ENCODE results near the gene GRIK5. TPM values are rescaled to one million over a fixed set of nuclear protein-coding genes. Genes with fewer than 3 reads are reported as not detected.

Gene GRIK5
- total and polyA plus RNA-seq, 4 donors: 0.26 to 1.6 (median 0.55) TPM

DNA sequence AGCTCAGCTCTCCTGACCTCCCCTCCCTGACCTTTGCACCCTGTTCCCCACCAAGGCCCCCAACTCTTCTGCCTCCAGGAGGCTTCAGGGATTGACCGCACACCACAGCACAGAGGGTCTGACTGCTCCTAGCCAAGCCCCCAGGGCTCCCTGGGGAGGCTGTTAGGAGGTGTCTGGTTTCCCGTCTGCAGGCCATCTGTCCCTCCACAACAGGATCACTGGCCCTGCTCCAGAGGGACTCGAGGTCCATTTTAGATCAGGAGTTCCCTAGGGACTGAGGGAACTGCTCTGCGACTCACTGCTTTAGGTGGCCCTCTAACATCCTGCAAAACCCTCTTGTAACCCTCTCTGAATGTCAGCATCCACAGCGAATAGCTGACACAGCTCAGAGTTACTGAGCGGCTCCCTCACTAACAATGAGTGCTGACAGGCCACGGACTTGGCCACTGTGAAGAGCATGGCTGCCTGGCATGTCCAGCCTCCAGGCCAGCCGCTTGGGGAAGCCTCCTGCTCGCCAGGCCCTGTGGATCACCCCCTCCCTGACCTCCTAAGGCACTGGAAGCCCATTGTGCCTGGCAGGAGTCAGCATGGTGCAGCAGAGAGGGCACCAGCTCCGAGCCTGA is 17.7 kb downstream of the GRIK5 start:
- WGBS, 2 donors: 72 to 83% methylated on average over 10 of the region's 10 CpGs
- Histone ChIP-seq H3K9me3 (ENCODE audit: control insufficient read depth in 4 of 4, insufficient read depth in 3 of 4, low read length in 3 of 4) (no peaks in the 10 kb centered on the region), H3K9ac (ENCODE audit: insufficient read depth in 1 of 2, low read length in 2 of 2) (no peak overlapping the region), H3K27ac (ENCODE audit: low read depth in 1 of 2, low read length in 1 of 2) (no peak overlapping the region), H3K4me3 (no peak overlapping the region), H3K27me3 (ENCODE audit: control insufficient read depth in 3 of 3, insufficient read depth in 3 of 3, low read length in 2 of 3) (no peaks in the 10 kb centered on the region), H3K36me3 (ENCODE audit: control insufficient read depth in 4 of 4, insufficient read depth in 4 of 4, low read length in 4 of 4) (no peaks in the 10 kb centered on the region), H3K4me1 (ENCODE audit: control insufficient read depth in 5 of 5, insufficient read depth in 5 of 5, low read length in 5 of 5) (no peaks in the 10 kb centered on the region)
- DNase-seq (no peak), ATAC-seq (ENCODE audit: insufficient read depth, low FRiP score) (no peak)
- TF ChIP-seq, protein P1, sequence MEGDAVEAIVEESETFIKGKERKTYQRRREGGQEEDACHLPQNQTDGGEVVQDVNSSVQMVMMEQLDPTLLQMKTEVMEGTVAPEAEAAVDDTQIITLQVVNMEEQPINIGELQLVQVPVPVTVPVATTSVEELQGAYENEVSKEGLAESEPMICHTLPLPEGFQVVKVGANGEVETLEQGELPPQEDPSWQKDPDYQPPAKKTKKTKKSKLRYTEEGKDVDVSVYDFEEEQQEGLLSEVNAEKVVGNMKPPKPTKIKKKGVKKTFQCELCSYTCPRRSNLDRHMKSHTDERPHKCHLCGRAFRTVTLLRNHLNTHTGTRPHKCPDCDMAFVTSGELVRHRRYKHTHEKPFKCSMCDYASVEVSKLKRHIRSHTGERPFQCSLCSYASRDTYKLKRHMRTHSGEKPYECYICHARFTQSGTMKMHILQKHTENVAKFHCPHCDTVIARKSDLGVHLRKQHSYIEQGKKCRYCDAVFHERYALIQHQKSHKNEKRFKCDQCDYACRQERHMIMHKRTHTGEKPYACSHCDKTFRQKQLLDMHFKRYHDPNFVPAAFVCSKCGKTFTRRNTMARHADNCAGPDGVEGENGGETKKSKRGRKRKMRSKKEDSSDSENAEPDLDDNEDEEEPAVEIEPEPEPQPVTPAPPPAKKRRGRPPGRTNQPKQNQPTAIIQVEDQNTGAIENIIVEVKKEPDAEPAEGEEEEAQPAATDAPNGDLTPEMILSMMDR (IDR thresholded peaks at IDR 0.05; ENCODE audit: control extremely low read depth, extremely low read depth): no peak

DNA sequence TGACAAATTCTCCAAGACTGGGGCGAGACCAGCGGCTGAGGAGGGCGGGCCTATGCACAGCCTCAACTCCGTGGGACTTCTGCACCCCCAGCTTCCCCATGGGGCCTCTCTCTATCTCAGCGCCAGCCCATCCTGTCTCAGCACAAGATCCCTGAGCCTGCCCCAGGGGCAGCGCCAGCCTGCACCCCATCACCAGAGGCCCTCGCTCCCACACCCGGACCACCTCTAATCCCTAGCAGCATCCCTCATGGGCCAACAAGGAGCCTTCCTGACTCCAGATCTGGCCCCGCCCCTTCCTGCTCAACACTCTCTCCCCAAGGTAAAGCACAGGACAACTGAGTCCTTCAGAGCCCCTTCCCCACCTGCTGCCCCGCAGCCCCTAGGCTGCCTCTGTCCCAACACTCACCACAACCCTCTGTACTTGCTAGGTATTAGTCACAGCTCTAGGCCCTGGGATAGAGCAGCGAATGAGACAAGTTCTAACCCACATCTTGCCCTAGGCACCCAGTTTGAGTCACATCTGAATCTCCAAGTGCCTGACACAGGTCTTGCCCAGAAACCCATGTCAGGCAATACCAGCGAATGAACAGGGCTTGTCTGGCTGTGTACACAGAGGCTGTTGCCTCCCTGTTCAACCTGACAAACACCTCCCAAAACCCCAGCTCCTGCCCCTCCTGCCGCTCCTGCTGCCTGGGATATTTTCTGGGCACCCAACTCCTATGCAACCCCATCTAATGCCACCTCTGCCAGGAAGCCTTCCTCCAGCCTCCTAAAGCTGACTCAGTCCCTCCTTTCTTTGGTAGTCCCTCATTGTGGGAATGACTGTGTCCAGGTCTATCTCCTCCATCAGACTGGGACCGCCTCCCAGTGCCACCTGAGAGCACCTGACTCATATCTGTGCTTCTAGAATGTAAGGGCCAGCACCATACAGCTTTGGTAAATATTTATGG is 18.6 kb downstream of the GRIK5 start:
- ATAC-seq (ENCODE audit: insufficient read depth, low FRiP score) (no peak), DNase-seq (no peak)
- H3K9me3 ChIP-seq (ENCODE audit: control insufficient read depth in 4 of 4, insufficient read depth in 3 of 4, low read length in 3 of 4): no peaks in the 10 kb centered on the region
- H3K36me3 ChIP-seq (ENCODE audit: control insufficient read depth in 4 of 4, insufficient read depth in 4 of 4, low read length in 4 of 4): no peaks in the 10 kb centered on the region
- 88 to 90% methylated on average over 14 of the region's 14 CpGs for WGBS, 2 donors
- TF ChIP-seq, protein P1 (IDR thresholded peaks at IDR 0.05; ENCODE audit: control extremely low read depth, extremely low read depth): no peak
- no peaks in the 10 kb centered on the region for H3K27me3 ChIP-seq (ENCODE audit: control insufficient read depth in 3 of 3, insufficient read depth in 3 of 3, low read length in 2 of 3)
- H3K4me3 ChIP-seq: no peak overlapping the region
- no peak overlapping the region for H3K27ac ChIP-seq (ENCODE audit: low read depth in 1 of 2, low read length in 1 of 2)
- no peaks in the 10 kb centered on the region for H3K4me1 ChIP-seq (ENCODE audit: control insufficient read depth in 5 of 5, insufficient read depth in 5 of 5, low read length in 5 of 5)
- H3K9ac ChIP-seq (ENCODE audit: insufficient read depth in 1 of 2, low read length in 2 of 2): no peak overlapping the region

DNA sequence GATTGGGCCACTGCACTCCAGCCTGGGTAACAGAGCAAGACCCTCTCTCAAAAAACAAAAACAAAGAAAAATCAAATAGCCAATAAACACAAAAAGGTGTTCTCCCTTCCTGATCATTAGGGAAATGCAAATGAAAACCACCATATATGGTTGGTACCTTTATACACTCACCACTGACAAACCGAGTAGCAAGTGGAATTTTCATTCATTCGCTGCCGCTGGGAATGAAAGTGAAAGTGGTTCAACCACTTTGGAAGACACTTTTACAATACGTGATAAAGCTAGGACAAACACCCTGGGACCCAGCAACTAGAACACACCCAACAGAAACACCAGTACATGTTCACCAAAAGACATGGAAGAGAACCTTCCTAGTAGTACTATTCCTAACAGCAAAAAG is 21.0 kb downstream of the GRIK5 start:
- Histone ChIP-seq H3K27ac (ENCODE audit: low read depth in 1 of 2, low read length in 1 of 2) (no peak overlapping the region), H3K4me1 (ENCODE audit: control insufficient read depth in 5 of 5, insufficient read depth in 5 of 5, low read length in 5 of 5) (no peaks in the 10 kb centered on the region), H3K36me3 (ENCODE audit: control insufficient read depth in 4 of 4, insufficient read depth in 4 of 4, low read length in 4 of 4) (no peaks in the 10 kb centered on the region), H3K9ac (ENCODE audit: insufficient read depth in 1 of 2, low read length in 2 of 2) (no peak overlapping the region), H3K9me3 (ENCODE audit: control insufficient read depth in 4 of 4, insufficient read depth in 3 of 4, low read length in 3 of 4) (peaks cover 0 to 2% (median 0%) of the 10 kb centered on the region in 4 donors), H3K4me3 (no peak overlapping the region), H3K27me3 (ENCODE audit: control insufficient read depth in 3 of 3, insufficient read depth in 3 of 3, low read length in 2 of 3) (no peaks in the 10 kb centered on the region)
- WGBS, 2 donors: 32 to 65% methylated on average over 4 of the region's 4 CpGs
- ATAC-seq (ENCODE audit: insufficient read depth, low FRiP score): no peak
- TF ChIP-seq, protein P1 (IDR thresholded peaks at IDR 0.05; ENCODE audit: control extremely low read depth, extremely low read depth): no peak
- no peak for DNase-seq

All from lung (tissue), 12 donors.